H9 (cell line): Measurements from ENCODE around the gene ZNF425. TPM values are rescaled to one million over a fixed set of nuclear protein-coding genes. Genes with fewer than 3 reads are reported as not detected.

Experiments used
- DNase-seq: peaks from one replicate; pipeline ENCODE4 v3.0.0-alpha.2; 2017
- H2AFZ ChIP-seq: one replicate; pipeline ENCODE4 v1.6.1; 2013; ENCODE audit warnings: mild to moderate bottlenecking, low read length, control low read depth, moderate library complexity
- H2AK5ac ChIP-seq: 2 replicates; pipeline ENCODE4 v1.6.1; 2013; ENCODE audit warnings: low read length, control low read depth, mixed read lengths; ENCODE audit not compliant: insufficient read length
- H2BK120ac ChIP-seq: one replicate; pipeline ENCODE4 v1.6.1; 2013; ENCODE audit warnings: low read depth, mild to moderate bottlenecking, low read length, control low read depth, inconsistent platforms; ENCODE audit not compliant: poor library complexity, severe bottlenecking
- H2BK12ac ChIP-seq: 2 replicates; pipeline ENCODE4 v1.6.1; 2013; ENCODE audit warnings: low read length, control low read depth, mixed read lengths, low read depth; ENCODE audit not compliant: insufficient read length
- H2BK15ac ChIP-seq: 2 replicates; pipeline ENCODE4 v1.6.1; 2013; ENCODE audit warnings: low read depth, low read length, control low read depth
- H2BK20ac ChIP-seq: one replicate; pipeline ENCODE4 v1.6.1; 2013; ENCODE audit warnings: low read depth, mild to moderate bottlenecking, low read length, control low read depth, inconsistent platforms; ENCODE audit not compliant: poor library complexity, severe bottlenecking
- H2BK5ac ChIP-seq: 2 replicates; pipeline ENCODE4 v1.6.1; 2013; ENCODE audit warnings: low read length, control low read depth, mixed read lengths; ENCODE audit not compliant: insufficient read length
- H3K14ac ChIP-seq: 2 replicates; pipeline ENCODE4 v1.6.1; 2013; ENCODE audit warnings: low read length, control low read depth; ENCODE audit not compliant: insufficient read depth
- H3K18ac ChIP-seq: 2 replicates; pipeline ENCODE4 v1.6.1; 2013; ENCODE audit warnings: low read depth, mild to moderate bottlenecking, mixed read lengths, low read length, control low read depth; ENCODE audit not compliant: insufficient read length
- H3K23ac ChIP-seq: 2 replicates; pipeline ENCODE4 v1.6.1; 2013; ENCODE audit warnings: low read length, control low read depth, mixed read lengths, low read depth; ENCODE audit not compliant: insufficient read length
- H3K23me2 ChIP-seq: 2 replicates; pipeline ENCODE4 v1.6.1; 2013; ENCODE audit warnings: low read depth, mild to moderate bottlenecking, mixed read lengths, low read length, control low read depth; ENCODE audit not compliant: insufficient read length, poor library complexity, severe bottlenecking
- H3K27ac ChIP-seq: 2 replicates; pipeline ENCODE4 v1.5.1; 2013; ENCODE audit warnings: low read length, control low read depth, mixed read lengths, low read depth; ENCODE audit not compliant: insufficient read length
- H3K27me3 ChIP-seq: 2 replicates; pipeline ENCODE4 v1.6.1; 2013; ENCODE audit warnings: low read length, control low read depth, inconsistent platforms; ENCODE audit not compliant: insufficient read depth
- H3K4ac ChIP-seq: 2 replicates; pipeline ENCODE4 v1.6.1; 2013; ENCODE audit warnings: low read depth, mild to moderate bottlenecking, control low read depth, inconsistent platforms, low read length, moderate library complexity
- H3K4me1 ChIP-seq: 2 replicates; pipeline ENCODE4 v1.6.1; 2013; ENCODE audit warnings: low read length, control low read depth, inconsistent platforms; ENCODE audit not compliant: insufficient read depth
- H3K4me2 ChIP-seq: 2 replicates; pipeline ENCODE4 v1.6.1; 2013; ENCODE audit warnings: low read length, control low read depth, mixed read lengths; ENCODE audit not compliant: insufficient read length, insufficient read depth
- H3K56ac ChIP-seq: 2 replicates; pipeline ENCODE4 v1.6.1; 2013; ENCODE audit warnings: low read depth, mild to moderate bottlenecking, mixed read lengths, low read length, control low read depth; ENCODE audit not compliant: insufficient read length
- H3K79me1 ChIP-seq: 2 replicates; pipeline ENCODE4 v1.6.1; 2013; ENCODE audit warnings: low read depth, mild to moderate bottlenecking, moderate library complexity, low read length, control low read depth, inconsistent platforms; ENCODE audit not compliant: insufficient read depth, poor library complexity, severe bottlenecking
- H3K79me2 ChIP-seq: 2 replicates; pipeline ENCODE4 v1.6.1; 2013; ENCODE audit warnings: low read length, control low read depth, inconsistent platforms; ENCODE audit not compliant: insufficient read depth
- H3K9ac ChIP-seq: 2 replicates; pipeline ENCODE4 v1.6.1; 2013; ENCODE audit warnings: low read length, control low read depth, mixed read lengths; ENCODE audit not compliant: insufficient read length; ENCODE audit errors: extremely low read depth
- H3K9me3 ChIP-seq: one replicate; pipeline ENCODE4 v1.6.1; 2013; ENCODE audit warnings: low read depth, low read length, inconsistent platforms; ENCODE audit not compliant: control insufficient read depth
- H3T11ph ChIP-seq: one replicate; pipeline ENCODE4 v1.6.1; 2013; ENCODE audit warnings: mild to moderate bottlenecking, low read length, control low read depth, inconsistent platforms
- H4K20me1 ChIP-seq: one replicate; pipeline ENCODE4 v1.6.1; 2013; ENCODE audit not compliant: control insufficient read depth, insufficient read length, insufficient read depth
- H4K5ac ChIP-seq: 2 replicates; pipeline ENCODE4 v1.6.1; 2013; ENCODE audit warnings: low read depth, mild to moderate bottlenecking, mixed read lengths, low read length, control low read depth; ENCODE audit not compliant: insufficient read length
- H4K8ac ChIP-seq: replicated peaks from 2 replicates; pipeline ENCODE4 v1.6.1; 2013; ENCODE audit warnings: low read length, control low read depth, mixed read lengths, low read depth; ENCODE audit not compliant: insufficient read length
- H4K91ac ChIP-seq: 2 replicates; pipeline ENCODE4 v1.6.1; 2013; ENCODE audit warnings: low read depth, mild to moderate bottlenecking, moderate library complexity, mixed read lengths, low read length, control low read depth; ENCODE audit not compliant: insufficient read length
- H3K27ac Mint-ChIP-seq, 3 experiments: 2 replicates in 2 of 3; 3 replicates in 1 of 3; pipeline ENCODE4 v1.8.0; 2020 to 2021; ENCODE audit warnings: mixed read lengths in 3 of 3, mild to moderate bottlenecking in 1 of 3, moderate library complexity in 1 of 3
- H3K27me3 Mint-ChIP-seq: 2 replicates; pipeline ENCODE4 v1.8.0; 2021; ENCODE audit warnings: low read depth, mild to moderate bottlenecking, moderate library complexity, mixed read lengths
- H3K36me3 Mint-ChIP-seq, 3 experiments: 2 replicates in 2 of 3; 3 replicates in 1 of 3; pipeline ENCODE4 v1.8.0; 2020 to 2021; ENCODE audit warnings: low read depth in 3 of 3, mixed read lengths in 3 of 3; ENCODE audit not compliant: insufficient read depth in 1 of 3
- H3K4me1 Mint-ChIP-seq, 2 experiments: 2 replicates each; pipeline ENCODE4 v1.8.0; 2020; ENCODE audit warnings: mixed read lengths in 2 of 2
- H3K4me3 Mint-ChIP-seq, 2 experiments: 2 replicates in 1 of 2; 3 replicates in 1 of 2; pipeline ENCODE4 v1.8.0; 2020 to 2021; ENCODE audit warnings: mild to moderate bottlenecking in 2 of 2, mixed read lengths in 2 of 2, moderate library complexity in 1 of 2
- H3K9me3 Mint-ChIP-seq, 2 experiments: 2 replicates in 1 of 2; 3 replicates in 1 of 2; pipeline ENCODE4 v1.8.0; 2020; ENCODE audit warnings: mild to moderate bottlenecking in 2 of 2, mixed read lengths in 2 of 2, moderate library complexity in 1 of 2
- WGBS: extraction: QIAGEN DNeasy Blood & Tissue Kit; methylation state at CpG from one replicate; pipeline ENCODE4 v1.1.7; 2013; ENCODE audit warnings: missing lambda C conversion rate, low lambda C conversion rate, mixed read lengths; ENCODE audit not compliant: insufficient read length; ENCODE audit errors: extremely low coverage; 5-methylcytosine and 5-hydroxymethylcytosine counted together
- total RNA-seq: library from RNA; stranded (reverse); gene quantifications from 2 replicates; pipeline ENCODE4 v1.2.1, GENCODE V29; 2021
- TF ChIP-seq, protein P1 (sequence below): fragments of 200-600 bp; sonication (generic); conservative IDR thresholded peaks from 3 replicates; pipeline ENCODE4 v1.8.0; 2021; ENCODE audit warnings: antibody characterized with exemption, mild to moderate bottlenecking

Gene ZNF425
- total RNA-seq, 1 experiment from 2014 or later = 5.4 TPM

DNA sequence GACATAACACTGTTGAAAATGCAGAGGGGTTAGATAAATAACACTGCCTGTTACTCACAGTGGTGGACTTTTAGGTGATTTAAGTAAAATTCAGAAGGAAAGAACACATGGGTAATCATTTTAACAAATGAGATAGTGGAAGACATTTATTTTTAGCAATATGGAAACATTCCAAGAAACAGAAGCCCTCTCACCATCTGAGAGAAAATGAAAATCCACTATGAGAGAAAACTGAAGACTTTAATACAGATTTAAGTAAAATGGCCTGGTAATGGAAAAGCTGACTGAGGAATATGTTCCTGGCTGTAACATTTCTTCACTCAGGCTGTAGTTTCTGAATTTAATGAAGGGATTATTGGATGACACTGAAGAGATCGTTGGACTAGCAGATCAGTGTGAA, 23.5 kb downstream of the ZNF425 start:
- Mint-ChIP-seq H3K4me3 (no peak overlapping the region), H3K27me3 (no peaks in the 10 kb centered on the region), H3K9me3 (no peaks in the 10 kb centered on the region), H3K4me1 (peaks cover 0 to 2% of the 10 kb centered on the region in 2 experiments; a peak in 1 of 4 replicates), H3K27ac (no peak overlapping the region), H3K36me3 (peaks cover 8 to 12% (median 11%) of the 10 kb centered on the region in 3 experiments; a peak in 6 of 7 replicates)
- Histone ChIP-seq H3K79me2 (no peaks in the 10 kb centered on the region), H2BK120ac (no peak overlapping the region), H3K23ac (no peak overlapping the region), H3K27ac (no peak overlapping the region), H4K91ac (no peak overlapping the region), H3K79me1 (no peaks in the 10 kb centered on the region), H3K9me3 (no peaks in the 10 kb centered on the region), H3K14ac (no peak overlapping the region), H3K4me2 (no peak overlapping the region), H3K56ac (no peak overlapping the region), H3K9ac (no peak overlapping the region), H3K4ac (no peak overlapping the region), H2AK5ac (no peak overlapping the region), H2BK5ac (no peak overlapping the region), H4K5ac (no peak overlapping the region), H3K4me1 (no peaks in the 10 kb centered on the region), H2BK12ac (no peak overlapping the region), H3T11ph (no peak overlapping the region), H2AFZ (no peak overlapping the region), H3K23me2 (no peaks in the 10 kb centered on the region), H3K18ac (no peak overlapping the region), H2BK20ac (no peak overlapping the region), H3K27me3 (no peaks in the 10 kb centered on the region), H2BK15ac (no peak overlapping the region), H4K8ac (no peak overlapping the region), H4K20me1 (no peaks in the 10 kb centered on the region)
- TF ChIP-seq, protein P1, sequence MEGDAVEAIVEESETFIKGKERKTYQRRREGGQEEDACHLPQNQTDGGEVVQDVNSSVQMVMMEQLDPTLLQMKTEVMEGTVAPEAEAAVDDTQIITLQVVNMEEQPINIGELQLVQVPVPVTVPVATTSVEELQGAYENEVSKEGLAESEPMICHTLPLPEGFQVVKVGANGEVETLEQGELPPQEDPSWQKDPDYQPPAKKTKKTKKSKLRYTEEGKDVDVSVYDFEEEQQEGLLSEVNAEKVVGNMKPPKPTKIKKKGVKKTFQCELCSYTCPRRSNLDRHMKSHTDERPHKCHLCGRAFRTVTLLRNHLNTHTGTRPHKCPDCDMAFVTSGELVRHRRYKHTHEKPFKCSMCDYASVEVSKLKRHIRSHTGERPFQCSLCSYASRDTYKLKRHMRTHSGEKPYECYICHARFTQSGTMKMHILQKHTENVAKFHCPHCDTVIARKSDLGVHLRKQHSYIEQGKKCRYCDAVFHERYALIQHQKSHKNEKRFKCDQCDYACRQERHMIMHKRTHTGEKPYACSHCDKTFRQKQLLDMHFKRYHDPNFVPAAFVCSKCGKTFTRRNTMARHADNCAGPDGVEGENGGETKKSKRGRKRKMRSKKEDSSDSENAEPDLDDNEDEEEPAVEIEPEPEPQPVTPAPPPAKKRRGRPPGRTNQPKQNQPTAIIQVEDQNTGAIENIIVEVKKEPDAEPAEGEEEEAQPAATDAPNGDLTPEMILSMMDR = no peak
- WGBS = no CpG with 5 or more reads among the region's 1 CpG
- DNase-seq = no peak
